ENCODE results near the gene VPS13D.

The VPS13D gene

DNA sequence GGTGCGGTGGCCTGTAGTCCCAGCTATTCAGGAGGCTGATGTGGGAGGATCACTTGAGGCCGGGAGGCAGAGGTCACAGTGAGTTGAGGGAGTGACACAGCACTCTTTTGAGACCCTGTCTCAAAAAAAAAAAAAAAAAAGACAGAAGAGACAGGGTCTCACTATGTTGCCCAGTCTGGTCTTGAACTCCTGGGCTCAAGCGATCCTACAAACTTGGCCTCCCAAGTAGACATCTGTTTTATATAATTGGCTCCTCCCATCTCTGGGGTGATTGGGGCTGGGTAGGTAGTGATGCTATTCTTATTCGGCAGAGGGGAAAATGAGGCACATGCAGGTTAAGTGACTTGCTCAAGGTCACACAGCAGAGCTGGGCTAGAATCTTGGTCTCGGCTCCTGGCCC lies 23.6 kb upstream of the VPS13D start:
- Histone ChIP-seq H3K9me3 (ENCODE audit: insufficient read depth, low read length, severe bottlenecking) (no peaks in the 10 kb centered on the region), H3K79me2 (ENCODE audit: insufficient read depth, low read length) (no peaks in the 10 kb centered on the region), H3K4me2 (ENCODE audit: insufficient read depth, low read length) (no peak overlapping the region), H3K36me3 (ENCODE audit: insufficient read depth, low read length) (no peaks in the 10 kb centered on the region), H3K9ac (ENCODE audit: low read depth, low read length) (no peak overlapping the region), H3K27me3 (ENCODE audit: insufficient read depth, low read length, poor library complexity) (no peaks in the 10 kb centered on the region), H2AFZ (ENCODE audit: low read depth, low read length) (no peak overlapping the region), H3K27ac (ENCODE audit: low read length) (no peak overlapping the region), H4K20me1 (ENCODE audit: insufficient read depth, low read length) (no peaks in the 10 kb centered on the region), H3K4me3 (ENCODE audit: low read depth in 1 of 2, low read length in 2 of 2) (no peak overlapping the region), H3K4me1 (ENCODE audit: insufficient read depth, low read length) (peaks cover 10% of the 10 kb centered on the region)
- no peak for DNase-seq
- no peak for ATAC-seq (ENCODE audit: insufficient read depth, low read depth)
- TF ChIP-seq EZH2 (IDR thresholded peaks at IDR 0.05; ENCODE audit: borderline replicate concordance, low read depth, low read length, severe bottlenecking) (no peak), CTCF (IDR thresholded peaks at IDR 0.05; ENCODE audit: borderline replicate concordance, extremely low read depth, low read length, poor library complexity, severe bottlenecking) (no peak)

DNA sequence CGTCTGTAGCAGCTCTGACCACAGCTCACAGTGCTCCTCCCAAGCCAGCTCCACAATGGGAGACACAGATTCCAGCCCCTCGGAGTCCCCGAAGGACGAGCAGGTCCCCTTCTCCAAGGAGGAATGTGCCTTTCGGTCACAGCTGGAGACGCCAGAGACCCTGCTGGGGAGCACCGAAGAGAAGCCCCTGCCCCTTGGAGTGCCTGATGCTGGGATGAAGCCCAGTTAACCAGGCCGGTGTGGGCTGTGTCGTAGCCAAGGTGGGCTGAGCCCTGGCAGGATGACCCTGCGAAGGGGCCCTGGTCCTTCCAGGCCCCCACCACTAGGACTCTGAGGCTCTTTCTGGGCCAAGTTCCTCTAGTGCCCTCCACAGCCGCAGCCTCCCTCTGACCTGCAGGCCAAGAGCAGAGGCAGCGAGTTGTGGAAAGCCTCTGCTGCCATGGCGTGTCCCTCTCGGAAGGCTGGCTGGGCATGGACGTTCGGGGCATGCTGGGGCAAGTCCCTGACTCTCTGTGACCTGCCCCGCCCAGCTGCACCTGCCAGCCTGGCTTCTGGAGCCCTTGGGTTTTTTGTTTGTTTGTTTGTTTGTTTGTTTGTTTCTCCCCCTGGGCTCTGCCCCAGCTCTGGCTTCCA lies 22.9 kb upstream of the VPS13D start:
- no peaks in the 10 kb centered on the region for H4K20me1 ChIP-seq (ENCODE audit: insufficient read depth, low read length)
- no peaks in the 10 kb centered on the region for H3K36me3 ChIP-seq (ENCODE audit: insufficient read depth, low read length)
- ATAC-seq (ENCODE audit: insufficient read depth, low read depth), result no peak
- H3K9me3 ChIP-seq (ENCODE audit: insufficient read depth, low read length, severe bottlenecking), result no peaks in the 10 kb centered on the region
- H3K27ac ChIP-seq (ENCODE audit: low read length), result no peak overlapping the region
- no peaks in the 10 kb centered on the region for H3K79me2 ChIP-seq (ENCODE audit: insufficient read depth, low read length)
- no peak overlapping the region for H3K9ac ChIP-seq (ENCODE audit: low read depth, low read length)
- no peaks in the 10 kb centered on the region for H3K27me3 ChIP-seq (ENCODE audit: insufficient read depth, low read length, poor library complexity)
- TF ChIP-seq EZH2 (IDR thresholded peaks at IDR 0.05; ENCODE audit: borderline replicate concordance, low read depth, low read length, severe bottlenecking), result no peak
- no peak for TF ChIP-seq CTCF (IDR thresholded peaks at IDR 0.05; ENCODE audit: borderline replicate concordance, extremely low read depth, low read length, poor library complexity, severe bottlenecking)
- no peak for DNase-seq
- no peak overlapping the region for H3K4me2 ChIP-seq (ENCODE audit: insufficient read depth, low read length)
- peaks cover 10% of the 10 kb centered on the region for H3K4me1 ChIP-seq (ENCODE audit: insufficient read depth, low read length)
- no peak overlapping the region for H2AFZ ChIP-seq (ENCODE audit: low read depth, low read length)
- no peak overlapping the region for H3K4me3 ChIP-seq (ENCODE audit: low read depth in 1 of 2, low read length in 2 of 2)

- Histone ChIP-seq H3K27ac (ENCODE audit: low read length) (no peak overlapping the region), H3K4me2 (ENCODE audit: insufficient read depth, low read length) (no peak overlapping the region), H3K9ac (ENCODE audit: low read depth, low read length) (no peak overlapping the region), H3K9me3 (ENCODE audit: insufficient read depth, low read length, severe bottlenecking) (no peaks in the 10 kb centered on the region), H3K79me2 (ENCODE audit: insufficient read depth, low read length) (no peaks in the 10 kb centered on the region), H3K4me1 (ENCODE audit: insufficient read depth, low read length) (peaks cover 10% of the 10 kb centered on the region), H3K4me3 (ENCODE audit: low read depth in 1 of 2, low read length in 2 of 2) (no peak overlapping the region), H4K20me1 (ENCODE audit: insufficient read depth, low read length) (no peaks in the 10 kb centered on the region), H3K27me3 (ENCODE audit: insufficient read depth, low read length, poor library complexity) (no peaks in the 10 kb centered on the region), H2AFZ (ENCODE audit: low read depth, low read length) (no peak overlapping the region), H3K36me3 (ENCODE audit: insufficient read depth, low read length) (no peaks in the 10 kb centered on the region)
- ATAC-seq (ENCODE audit: insufficient read depth, low read depth) (no peak), DNase-seq (no peak)
- TF ChIP-seq CTCF (IDR thresholded peaks at IDR 0.05; ENCODE audit: borderline replicate concordance, extremely low read depth, low read length, poor library complexity, severe bottlenecking) (no peak), EZH2 (IDR thresholded peaks at IDR 0.05; ENCODE audit: borderline replicate concordance, low read depth, low read length, severe bottlenecking) (no peak)
Observed at GRCh38 chr1:12208271-12208670, 21.6 kb upstream of the VPS13D start.
